Measurements from ENCODE around the gene C2CD4D.

Gene C2CD4D

GRCh38 chr1:151811181-151811580, 28.4 kb downstream of the C2CD4D start:
- DNase-seq, result no peak

GRCh38 chr1:151809985-151810556, 29.5 kb downstream of the C2CD4D start:
- no peak for DNase-seq

GRCh38 chr1:151809290-151809984, 30.2 kb downstream of the C2CD4D start:
- no peak for DNase-seq

DNA sequence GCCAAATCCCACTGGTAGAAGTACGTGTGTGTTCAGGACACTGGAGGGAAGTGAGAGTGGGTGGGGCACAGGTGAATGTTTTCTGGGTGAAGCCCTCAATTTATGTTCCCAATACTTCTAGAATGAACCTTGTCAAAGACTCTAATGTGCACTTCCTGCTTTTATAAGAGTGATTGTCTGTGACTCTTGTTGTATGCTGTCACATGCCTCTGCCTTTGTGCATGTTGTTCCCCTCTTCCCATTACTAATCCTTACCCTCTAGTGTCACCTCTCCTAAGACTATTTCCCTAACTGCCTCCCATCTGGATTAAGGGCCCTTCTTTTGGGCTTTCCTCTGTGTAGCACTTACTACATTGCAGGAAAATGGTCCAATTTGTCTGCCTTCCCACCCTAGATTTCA, 31.9 kb downstream of the C2CD4D start:
- DNase-seq, result no peak

DNA sequence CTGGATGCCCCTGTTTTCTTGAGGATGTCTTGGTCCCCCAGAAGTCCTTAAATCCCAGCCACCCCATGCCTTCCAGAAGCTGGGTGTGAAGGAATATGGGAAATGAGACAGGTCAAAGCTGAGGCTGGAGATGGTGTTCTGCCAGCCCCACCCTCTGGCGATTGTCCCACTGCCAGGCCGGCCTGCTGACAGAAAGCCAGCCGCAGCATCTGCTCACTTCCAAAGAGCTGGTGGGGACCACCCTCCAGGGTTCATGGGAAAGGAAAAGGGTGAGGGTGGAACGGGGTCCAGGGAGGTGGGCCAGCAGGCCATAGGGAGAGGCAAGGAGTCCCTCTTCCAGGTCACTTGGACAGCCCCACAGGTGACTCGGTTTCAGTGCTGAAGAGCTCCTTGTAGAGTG, 32.5 kb downstream of the C2CD4D start:
- DNase-seq, result no peak

DNA sequence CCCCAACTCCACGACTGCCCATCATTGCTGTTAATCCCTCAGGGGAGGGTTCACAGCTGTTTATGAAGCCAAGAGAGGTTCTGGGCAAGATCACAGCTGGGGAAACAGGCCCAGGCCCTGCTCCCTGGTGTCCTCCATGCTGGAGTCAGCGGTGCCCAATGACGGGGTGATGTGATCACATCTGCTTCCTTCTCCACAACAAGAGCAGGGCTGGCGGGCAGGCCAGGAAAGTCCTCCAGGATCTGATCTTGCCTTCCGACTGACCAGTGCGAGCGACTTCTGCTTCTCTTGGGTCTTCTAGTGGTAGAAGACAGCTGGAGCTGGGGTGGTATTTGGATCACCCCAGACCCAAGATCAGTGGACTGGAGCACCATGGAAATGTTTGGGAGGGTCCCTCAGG, 33.5 kb downstream of the C2CD4D start:
- DNase-seq, result no peak

DNA sequence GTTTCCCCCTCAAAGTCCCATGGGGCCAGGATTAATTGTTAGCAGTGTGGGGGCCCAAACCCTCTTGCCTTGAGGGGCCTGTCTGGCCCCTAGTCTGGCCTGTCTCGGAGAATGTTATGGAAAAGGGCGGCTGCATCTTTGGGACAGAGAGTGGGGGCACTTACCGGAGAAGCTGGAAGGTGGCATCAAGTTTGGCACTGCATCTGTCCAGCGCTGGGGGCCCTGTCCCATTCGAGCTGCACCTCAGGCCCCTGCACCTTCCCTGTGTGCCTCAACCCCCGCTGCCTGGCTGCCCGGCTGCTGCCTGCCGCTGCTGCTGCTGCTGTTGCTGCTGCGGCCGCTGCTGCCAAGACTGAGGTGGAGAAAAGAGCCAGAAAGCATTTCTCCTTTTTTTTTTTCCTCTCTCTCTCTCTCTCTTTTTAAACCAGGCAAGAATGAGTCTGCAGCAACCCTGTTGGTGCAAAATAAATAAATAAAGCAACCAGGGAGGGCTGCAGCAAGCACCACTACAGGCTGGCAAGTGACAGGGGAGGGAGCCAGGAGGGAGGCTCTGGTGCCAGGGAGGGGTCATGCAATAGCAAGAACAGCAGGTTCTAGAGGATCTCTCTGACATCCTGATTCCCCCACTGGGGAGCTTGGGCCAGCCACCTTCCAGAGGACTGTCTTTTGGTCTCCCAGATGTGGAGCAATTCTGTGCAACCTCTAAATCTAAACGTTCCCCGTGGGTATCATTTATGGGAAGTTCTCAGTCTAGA, 34.4 kb downstream of the C2CD4D start, which contains the start of gene LINGO4:
TSS of gene LINGO4 (minus strand) at position 354 of the 755 bp plus-strand sequence. CDS start 2,715 bp downstream, outside the sequence.
- DNase-seq, result no peak

DNA sequence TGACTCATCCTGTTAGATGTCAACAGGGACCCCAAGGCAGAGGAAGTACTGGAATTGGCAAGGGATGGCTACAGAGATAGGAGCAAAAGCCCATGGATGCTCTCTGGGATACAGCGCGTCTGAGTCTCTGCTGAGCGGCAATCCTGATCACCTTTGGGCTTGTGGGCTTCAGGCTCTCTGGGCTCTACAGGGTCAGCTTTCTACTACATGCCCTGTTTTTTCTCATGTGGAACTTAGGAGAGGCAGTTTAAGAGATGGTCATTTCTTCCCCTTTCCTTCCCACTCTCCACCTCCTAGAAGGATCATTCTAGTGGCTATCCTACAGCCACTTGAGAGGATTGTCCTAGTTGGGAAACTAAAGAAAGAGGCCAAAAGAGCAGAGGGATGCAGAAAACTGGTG, 35.7 kb downstream of the C2CD4D start:
- no peak for DNase-seq

DNA sequence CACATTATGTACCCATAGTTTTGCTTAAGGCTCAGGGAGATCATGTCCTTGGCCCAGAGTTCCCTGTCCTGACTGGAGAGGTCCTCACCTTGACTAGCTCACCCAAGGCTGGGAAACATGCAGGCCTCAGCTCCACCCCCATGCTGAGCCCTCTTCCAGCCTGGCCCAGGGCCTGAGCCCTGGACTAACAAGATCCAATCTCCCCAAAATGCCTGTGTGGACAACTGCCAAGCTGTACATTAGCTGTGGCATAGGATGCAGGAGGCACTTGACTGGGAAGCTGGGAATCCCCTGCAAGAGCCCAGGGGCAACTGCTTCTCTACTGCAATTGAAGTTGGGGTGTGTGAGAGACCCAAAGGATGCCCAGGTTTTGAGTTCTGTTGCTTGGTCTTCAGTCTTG, 36.5 kb downstream of the C2CD4D start:
- DNase-seq, result no peak

DNA sequence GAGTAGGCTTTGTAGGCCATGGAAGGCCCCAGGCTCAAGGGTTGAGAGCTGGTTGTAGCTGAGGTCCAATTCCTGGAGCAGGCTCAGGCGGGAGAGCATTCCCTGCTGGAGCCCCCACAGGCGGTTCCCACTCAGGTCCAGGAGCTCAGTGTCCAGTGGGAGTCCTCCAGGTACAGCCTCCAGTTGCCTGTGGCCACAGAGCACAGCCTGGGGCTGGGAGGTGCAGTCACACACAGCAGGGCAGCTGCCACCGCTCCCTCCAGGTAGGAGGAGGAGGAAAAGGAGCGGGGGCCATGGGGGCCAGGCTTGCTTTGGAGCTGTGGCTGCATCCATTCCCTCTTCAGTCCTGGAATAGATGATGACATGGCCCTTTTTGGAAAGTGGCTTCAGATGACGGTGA, 37.2 kb downstream of the C2CD4D start:
- DNase-seq, result no peak

- DNase-seq, result no peak
Observed at GRCh38 chr1:151801846-151802245, 37.8 kb downstream of the C2CD4D start.

- no peak for DNase-seq
Observed at GRCh38 chr1:151801310-151801820, 38.3 kb downstream of the C2CD4D start.

GRCh38 chr1:151800830-151801229, 38.8 kb downstream of the C2CD4D start:
- DNase-seq, result no peak

GRCh38 chr1:151799179-151800022, 40.2 kb downstream of the C2CD4D start:
- no peak for DNase-seq

DNA sequence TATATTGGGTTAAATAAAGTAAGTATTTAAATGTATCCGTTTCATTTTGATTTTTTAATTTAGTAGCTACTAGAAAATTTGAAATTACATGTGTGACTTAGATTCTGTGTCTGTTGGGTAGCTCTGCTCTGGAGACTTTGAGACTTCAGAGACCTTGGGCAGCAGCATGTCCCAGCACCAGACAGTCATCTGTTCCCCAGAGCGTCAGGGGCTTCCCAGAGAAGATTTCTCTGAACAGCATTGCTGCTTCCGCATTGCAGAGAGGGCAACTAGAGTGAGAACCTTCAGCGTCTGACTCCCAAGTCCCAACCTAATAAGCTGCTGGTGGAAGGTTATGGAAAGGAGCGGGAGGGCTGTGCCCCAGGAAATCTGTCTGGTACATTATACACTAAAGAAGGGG, 41.0 kb downstream of the C2CD4D start:
- DNase-seq, result no peak

DNA sequence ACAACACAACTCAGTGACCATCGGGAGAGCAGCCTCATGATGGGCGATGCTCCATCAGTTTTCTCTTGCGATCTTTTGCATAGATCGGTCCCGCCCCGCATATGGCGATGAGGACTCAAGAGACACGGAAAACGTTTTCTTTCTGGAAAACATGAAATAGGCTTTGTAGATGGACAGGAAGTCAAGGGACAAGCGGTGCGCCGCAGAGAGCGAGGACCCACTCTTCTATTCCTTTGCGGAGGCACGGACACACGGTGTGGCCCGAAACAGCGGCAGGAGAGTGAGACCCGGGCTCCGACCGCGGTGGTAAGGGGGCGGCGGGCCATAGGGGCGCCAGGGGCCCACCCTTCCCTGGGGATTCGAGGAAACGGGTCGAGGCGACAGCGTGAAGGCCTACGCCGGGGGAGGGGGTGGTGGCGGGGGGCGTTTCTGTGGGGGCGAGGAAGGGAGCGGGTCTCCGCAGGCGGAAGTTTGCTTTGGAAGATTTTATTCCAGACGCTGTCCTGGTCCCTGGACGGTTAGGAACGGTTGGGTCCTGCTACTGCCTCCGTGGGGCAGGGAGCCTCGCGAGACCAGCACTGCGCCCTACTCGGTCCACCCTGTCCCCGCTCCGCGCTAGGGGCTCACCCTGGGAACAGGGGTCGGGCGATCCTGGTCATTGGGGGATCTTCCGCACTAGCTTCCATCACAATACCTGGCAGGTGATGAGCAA, 48.5 kb downstream of the C2CD4D start:
- no peak for DNase-seq

DNA sequence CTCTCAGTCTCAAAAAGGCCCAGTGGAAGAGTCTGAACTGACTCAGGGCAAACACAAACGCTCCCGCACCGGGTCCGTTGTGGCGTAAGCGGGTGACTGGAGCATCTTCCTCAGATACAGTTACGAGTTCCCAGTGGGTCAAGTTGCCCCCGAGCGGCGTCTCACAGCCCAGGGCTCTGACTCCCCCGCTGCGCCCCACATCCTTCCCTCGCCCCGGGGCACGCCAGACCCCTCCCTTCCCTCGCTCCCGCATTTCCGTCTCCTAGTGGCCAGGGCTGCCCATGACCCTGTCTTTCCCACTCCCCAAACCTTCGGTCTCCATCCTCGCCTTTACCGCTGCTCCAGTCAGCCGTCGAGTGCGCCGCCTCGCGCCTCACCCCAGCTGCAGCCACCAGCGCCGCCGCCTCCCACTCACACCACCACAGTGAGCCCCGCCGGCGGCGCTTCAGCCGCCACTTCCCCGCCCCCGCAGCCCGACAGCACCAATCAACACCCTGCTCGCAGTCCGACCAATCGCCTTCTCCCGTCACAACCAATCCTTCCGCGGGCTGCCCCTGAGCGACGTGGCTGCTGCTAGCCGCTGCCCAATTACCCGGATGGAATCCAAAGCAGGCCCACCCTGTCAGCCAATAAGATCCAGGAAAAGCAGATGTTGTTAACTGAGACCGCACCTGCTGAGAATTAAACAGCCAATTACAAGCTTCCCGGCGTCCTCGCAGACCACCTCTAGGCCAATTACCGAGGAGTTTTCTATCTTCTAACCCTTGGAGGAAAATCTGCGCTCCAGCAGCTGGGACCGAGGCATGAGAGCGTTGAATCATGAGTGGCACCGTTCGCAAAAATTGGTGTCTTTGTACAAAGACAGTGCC, 49.3 kb downstream of the C2CD4D start, which contains the start of gene TDRKH:
TSS of gene TDRKH (minus strand) at position 430 of the 869 bp plus-strand sequence. CDS start 7,478 bp downstream, outside the sequence.
- peak; percentile 93 for DNase-seq
